MM.1S (cell line): Measurements from ENCODE around the gene DPY19L3.

Experiments used
- DNase-seq: peaks from one replicate; pipeline ENCODE4 v3.0.0-alpha.2; 2015
- H2AFZ ChIP-seq: fragments of 300-600 bp; sonication (generic); 2 replicates; pipeline ENCODE4 v1.6.0; 2016; ENCODE audit warnings: antibody characterized with exemption, low read length
- H3F3A ChIP-seq: fragments of 300-600 bp; sonication (generic); 2 replicates; pipeline ENCODE4 v1.6.1; 2016; ENCODE audit warnings: mild to moderate bottlenecking, antibody characterized with exemption, low read length, moderate library complexity, mixed read lengths; ENCODE audit not compliant: insufficient read depth
- H3K27ac ChIP-seq: fragments of 300-600 bp; sonication (generic); 2 replicates; pipeline ENCODE4 v1.5.1; 2016; ENCODE audit warnings: mild to moderate bottlenecking, low read length
- H3K27me3 ChIP-seq: fragments of 300-600 bp; sonication (generic); replicated peaks from 2 replicates; pipeline ENCODE4 v1.6.0; 2016; ENCODE audit warnings: low read length; ENCODE audit not compliant: insufficient read depth
- H3K36me3 ChIP-seq: fragments of 300-600 bp; sonication (generic); replicated peaks from 2 replicates; pipeline ENCODE4 v1.6.1; 2016; ENCODE audit warnings: mild to moderate bottlenecking, low read length, mixed read lengths; ENCODE audit not compliant: insufficient read depth
- H3K4me1 ChIP-seq: fragments of 300-600 bp; sonication (generic); 2 replicates; pipeline ENCODE4 v1.6.1; 2016; ENCODE audit warnings: low read length, mixed read lengths
- H3K4me2 ChIP-seq: fragments of 300-600 bp; sonication (generic); 2 replicates; pipeline ENCODE4 v1.6.0; 2016; ENCODE audit warnings: low read depth, low read length
- H3K4me3 ChIP-seq: fragments of 300-600 bp; sonication (generic); 2 replicates; pipeline ENCODE4 v1.5.1; 2016; ENCODE audit warnings: low read length, mixed read lengths
- H3K79me2 ChIP-seq: fragments of 300-600 bp; sonication (generic); 2 replicates; pipeline ENCODE4 v1.6.1; 2016; ENCODE audit warnings: mixed run types, low read length, mixed read lengths
- H3K9ac ChIP-seq: fragments of 300-600 bp; sonication (generic); 2 replicates; pipeline ENCODE4 v1.6.1; 2016; ENCODE audit warnings: low read length, mixed read lengths
- H3K9me2 ChIP-seq: fragments of 300-600 bp; sonication (generic); replicated peaks from 2 replicates; pipeline ENCODE4 v1.6.1; 2016; ENCODE audit warnings: mild to moderate bottlenecking, low read length, mixed read lengths; ENCODE audit not compliant: insufficient read depth
- H3K9me3 ChIP-seq: fragments of 300-600 bp; sonication (generic); replicated peaks from 2 replicates; pipeline ENCODE4 v1.6.1; 2016; ENCODE audit warnings: mild to moderate bottlenecking, low read length, mixed read lengths; ENCODE audit not compliant: insufficient read depth
- H4K20me1 ChIP-seq: fragments of 300-600 bp; sonication (generic); 2 replicates; pipeline ENCODE4 v1.6.1; 2016; ENCODE audit warnings: mild to moderate bottlenecking, low read length, moderate library complexity, mixed read lengths; ENCODE audit not compliant: insufficient read depth
- EZH2 ChIP-seq: fragments of 300-600 bp; sonication (generic); optimal IDR thresholded peaks from 2 replicates; pipeline ENCODE3; 2017; ENCODE audit warnings: low read depth, mild to moderate bottlenecking, antibody characterized with exemption, low read length, mixed read lengths
- EZH2phosphoT487 ChIP-seq: fragments of 300-600 bp; sonication (generic); IDR thresholded peaks from 2 replicates; pipeline ENCODE4 v1.6.1; 2018; ENCODE audit warnings: antibody characterized with exemption, low read length
- TF ChIP-seq, protein P1 (sequence below): fragments of 300-600 bp; sonication (generic); IDR thresholded peaks from 2 replicates; pipeline ENCODE4 v1.5.1; 2016; ENCODE audit warnings: antibody characterized with exemption, low read length, mixed read lengths

Gene DPY19L3

DNA sequence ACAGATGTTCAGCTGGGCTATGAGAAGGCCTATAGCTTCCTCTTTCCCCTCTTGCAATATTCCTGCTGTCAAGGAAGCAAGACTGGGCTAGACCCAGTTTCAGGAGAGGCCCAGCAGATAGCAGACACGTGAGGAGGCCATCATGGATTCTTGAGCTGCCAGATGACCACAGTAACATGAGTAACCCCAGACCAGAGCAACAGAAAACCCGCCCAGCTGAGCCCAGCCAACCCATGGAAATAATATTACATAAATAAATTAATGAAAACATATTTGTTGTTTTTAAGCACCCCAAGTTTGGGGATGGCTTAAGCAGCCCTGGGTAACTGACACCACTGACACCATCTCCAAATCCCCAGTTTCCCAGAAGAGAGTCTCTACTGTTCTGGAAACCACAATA, 125.2 kb downstream of the DPY19L3 start:
- Histone ChIP-seq H3K4me3 (no peak overlapping the region), H3K9me2 (no peaks in the 10 kb centered on the region)

DNA sequence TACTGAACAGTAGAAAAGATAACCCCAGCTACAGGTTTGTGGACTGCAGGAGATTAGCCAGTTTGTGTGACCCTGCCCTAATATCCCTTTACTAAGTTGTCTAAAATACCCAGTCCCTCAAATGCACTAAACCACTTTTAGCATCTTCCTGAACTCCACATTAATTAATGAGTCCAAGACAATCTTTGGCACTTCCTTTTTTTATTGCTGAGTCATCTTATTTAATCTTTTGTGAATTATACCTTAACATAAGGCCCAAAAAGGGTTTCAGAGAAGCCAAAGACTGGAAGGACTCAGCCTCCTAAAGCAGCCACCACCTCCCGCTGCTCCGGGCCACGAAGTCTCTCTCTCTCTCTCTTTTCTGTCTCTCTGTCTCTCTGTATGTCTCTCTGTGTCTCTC, 126.7 kb downstream of the DPY19L3 start:
- Histone ChIP-seq H3K27me3 (no peaks in the 10 kb centered on the region), H3K4me3 (no peak overlapping the region), H3K9me2 (no peaks in the 10 kb centered on the region), H3K27ac (no peak overlapping the region), H3F3A (no peaks in the 10 kb centered on the region), H2AFZ (no peak overlapping the region), H3K4me2 (no peak overlapping the region), H3K9me3 (no peaks in the 10 kb centered on the region), H3K9ac (no peak overlapping the region), H3K79me2 (no peaks in the 10 kb centered on the region), H4K20me1 (no peaks in the 10 kb centered on the region), H3K36me3 (no peaks in the 10 kb centered on the region), H3K4me1 (no peaks in the 10 kb centered on the region)
- no peak for DNase-seq
- TF ChIP-seq, protein P1, sequence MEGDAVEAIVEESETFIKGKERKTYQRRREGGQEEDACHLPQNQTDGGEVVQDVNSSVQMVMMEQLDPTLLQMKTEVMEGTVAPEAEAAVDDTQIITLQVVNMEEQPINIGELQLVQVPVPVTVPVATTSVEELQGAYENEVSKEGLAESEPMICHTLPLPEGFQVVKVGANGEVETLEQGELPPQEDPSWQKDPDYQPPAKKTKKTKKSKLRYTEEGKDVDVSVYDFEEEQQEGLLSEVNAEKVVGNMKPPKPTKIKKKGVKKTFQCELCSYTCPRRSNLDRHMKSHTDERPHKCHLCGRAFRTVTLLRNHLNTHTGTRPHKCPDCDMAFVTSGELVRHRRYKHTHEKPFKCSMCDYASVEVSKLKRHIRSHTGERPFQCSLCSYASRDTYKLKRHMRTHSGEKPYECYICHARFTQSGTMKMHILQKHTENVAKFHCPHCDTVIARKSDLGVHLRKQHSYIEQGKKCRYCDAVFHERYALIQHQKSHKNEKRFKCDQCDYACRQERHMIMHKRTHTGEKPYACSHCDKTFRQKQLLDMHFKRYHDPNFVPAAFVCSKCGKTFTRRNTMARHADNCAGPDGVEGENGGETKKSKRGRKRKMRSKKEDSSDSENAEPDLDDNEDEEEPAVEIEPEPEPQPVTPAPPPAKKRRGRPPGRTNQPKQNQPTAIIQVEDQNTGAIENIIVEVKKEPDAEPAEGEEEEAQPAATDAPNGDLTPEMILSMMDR: no peak
- TF ChIP-seq EZH2phosphoT487 (no peak), EZH2 (no peak)

More for the DNA sequence above, 125.2 kb downstream of the DPY19L3 start:
- H3F3A ChIP-seq: no peaks in the 10 kb centered on the region
- H3K27me3 ChIP-seq: no peaks in the 10 kb centered on the region
- no peaks in the 10 kb centered on the region for H3K36me3 ChIP-seq
- H3K4me2 ChIP-seq: no peak overlapping the region
- no peaks in the 10 kb centered on the region for H3K4me1 ChIP-seq
- no peaks in the 10 kb centered on the region for H3K79me2 ChIP-seq
- DNase-seq: no peak
- no peaks in the 10 kb centered on the region for H3K9me3 ChIP-seq
- no peak overlapping the region for H3K27ac ChIP-seq
- no peaks in the 10 kb centered on the region for H4K20me1 ChIP-seq
- TF ChIP-seq, protein P1: no peak
- TF ChIP-seq EZH2phosphoT487 (no peak), EZH2 (no peak)
- no peak overlapping the region for H3K9ac ChIP-seq
- H2AFZ ChIP-seq: no peak overlapping the region
